Measurements from ENCODE around the gene DDX53. TPM values are rescaled to one million over a fixed set of nuclear protein-coding genes. Genes with fewer than 3 reads are reported as not detected.

DDX53 gene
- total and polyA plus RNA-seq, 3 donors from 2014 or later: 4.6 to 7.1 (median 5.3) TPM

DNA sequence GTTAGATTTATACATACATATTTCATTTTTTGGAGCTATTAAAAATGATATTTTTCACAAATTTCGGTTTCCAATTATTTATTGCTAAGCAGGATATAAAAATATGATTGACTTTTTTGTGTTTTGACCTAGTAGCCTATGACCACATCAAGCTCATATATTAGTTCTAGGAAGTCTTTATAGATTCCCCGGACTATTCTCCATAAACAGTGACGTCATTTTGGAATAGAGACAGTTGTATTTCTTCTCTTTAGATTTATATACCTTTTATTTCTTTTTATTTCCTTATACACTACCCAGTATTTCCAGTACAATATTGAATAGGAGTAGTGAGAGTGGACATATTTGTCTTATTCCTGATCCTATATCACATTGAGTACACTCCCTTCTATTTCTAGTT lies 31.8 kb downstream of the DDX53 start:
- Histone ChIP-seq H3K27ac (no peak overlapping the region), H3K9me3 (no peaks in the 10 kb centered on the region), H3K4me1 (no peaks in the 10 kb centered on the region), H3K4me3 (no peak overlapping the region), H3K36me3 (ENCODE audit: low read depth, missing control alignments) (no peaks in the 10 kb centered on the region), H3K27me3 (no peaks in the 10 kb centered on the region)
- TF ChIP-seq POLR2A (IDR thresholded peaks at IDR 0.05): no peak
- TF ChIP-seq, protein P1, sequence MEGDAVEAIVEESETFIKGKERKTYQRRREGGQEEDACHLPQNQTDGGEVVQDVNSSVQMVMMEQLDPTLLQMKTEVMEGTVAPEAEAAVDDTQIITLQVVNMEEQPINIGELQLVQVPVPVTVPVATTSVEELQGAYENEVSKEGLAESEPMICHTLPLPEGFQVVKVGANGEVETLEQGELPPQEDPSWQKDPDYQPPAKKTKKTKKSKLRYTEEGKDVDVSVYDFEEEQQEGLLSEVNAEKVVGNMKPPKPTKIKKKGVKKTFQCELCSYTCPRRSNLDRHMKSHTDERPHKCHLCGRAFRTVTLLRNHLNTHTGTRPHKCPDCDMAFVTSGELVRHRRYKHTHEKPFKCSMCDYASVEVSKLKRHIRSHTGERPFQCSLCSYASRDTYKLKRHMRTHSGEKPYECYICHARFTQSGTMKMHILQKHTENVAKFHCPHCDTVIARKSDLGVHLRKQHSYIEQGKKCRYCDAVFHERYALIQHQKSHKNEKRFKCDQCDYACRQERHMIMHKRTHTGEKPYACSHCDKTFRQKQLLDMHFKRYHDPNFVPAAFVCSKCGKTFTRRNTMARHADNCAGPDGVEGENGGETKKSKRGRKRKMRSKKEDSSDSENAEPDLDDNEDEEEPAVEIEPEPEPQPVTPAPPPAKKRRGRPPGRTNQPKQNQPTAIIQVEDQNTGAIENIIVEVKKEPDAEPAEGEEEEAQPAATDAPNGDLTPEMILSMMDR (IDR thresholded peaks at IDR 0.05): no peak
- intact Hi-C loops (cut with DNase I; ENCODE audit: low total_unique reads): no loop called here
- 54 to 97% methylated on average over 3 of the region's 3 CpGs for WGBS, 2 donors
- no peak for DNase-seq

GRCh38 chrX:23035493-23035892 lies 35.7 kb downstream of the DDX53 start:
- 58 to 93% methylated on average over 3 of the region's 3 CpGs for WGBS, 2 donors
- no peaks in the 10 kb centered on the region for H3K4me1 ChIP-seq

DNA sequence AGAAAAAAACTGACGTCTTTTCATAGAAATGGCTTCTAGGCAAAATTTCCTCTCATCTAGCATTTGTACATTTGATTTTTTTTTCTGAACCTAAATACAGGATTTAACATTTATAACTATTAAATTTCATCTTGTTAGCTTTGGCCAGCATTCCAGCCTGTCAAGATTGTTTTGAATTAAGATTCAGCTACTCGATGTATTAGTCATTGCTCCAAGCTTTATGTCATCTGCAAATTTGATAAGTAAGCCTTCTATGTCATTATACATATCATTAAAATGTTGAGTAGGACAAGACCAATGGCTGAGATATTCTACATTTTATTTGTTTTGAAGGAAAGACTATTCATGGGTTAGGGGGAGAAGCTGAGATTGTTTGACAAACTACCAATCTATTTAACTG lies 46.7 kb downstream of the DDX53 start:
- intact Hi-C loops (cut with DNase I; ENCODE audit: low total_unique reads): no loop called here
- H3K27ac ChIP-seq: no peak overlapping the region
- 93 to 96% methylated on average over 2 of the region's 2 CpGs for WGBS, 2 donors
- no peak for TF ChIP-seq POLR2A (IDR thresholded peaks at IDR 0.05)
- TF ChIP-seq, protein P1 (IDR thresholded peaks at IDR 0.05): no peak
- DNase-seq: no peak
- H3K4me3 ChIP-seq: no peak overlapping the region
- H3K4me1 ChIP-seq: no peaks in the 10 kb centered on the region
- no peaks in the 10 kb centered on the region for H3K27me3 ChIP-seq
- H3K9me3 ChIP-seq: no peaks in the 10 kb centered on the region
- H3K36me3 ChIP-seq (ENCODE audit: low read depth, missing control alignments): no peaks in the 10 kb centered on the region

More at GRCh38 chrX:23035493-23035892, 35.7 kb downstream of the DDX53 start:
- DNase-seq: no peak
- no peaks in the 10 kb centered on the region for H3K36me3 ChIP-seq (ENCODE audit: low read depth, missing control alignments)
- no peak overlapping the region for H3K4me3 ChIP-seq
- intact Hi-C loops (cut with DNase I; ENCODE audit: low total_unique reads): no loop called here
- H3K27me3 ChIP-seq: no peaks in the 10 kb centered on the region
- H3K27ac ChIP-seq: no peak overlapping the region
- no peak for TF ChIP-seq POLR2A (IDR thresholded peaks at IDR 0.05)
- TF ChIP-seq, protein P1 (IDR thresholded peaks at IDR 0.05): no peak
- H3K9me3 ChIP-seq: no peaks in the 10 kb centered on the region

GRCh38 chrX:23048806-23049573 lies 49.2 kb downstream of the DDX53 start:
- intact Hi-C loops (cut with DNase I; ENCODE audit: low total_unique reads): no loop called here
- DNase-seq: no peak
- H3K36me3 ChIP-seq (ENCODE audit: low read depth, missing control alignments): no peaks in the 10 kb centered on the region
- no peaks in the 10 kb centered on the region for H3K4me1 ChIP-seq
- WGBS, 2 donors: 66 to 78% methylated on average over 2 of the region's 2 CpGs
- H3K9me3 ChIP-seq: no peaks in the 10 kb centered on the region
- H3K27me3 ChIP-seq: no peaks in the 10 kb centered on the region
- TF ChIP-seq POLR2A (IDR thresholded peaks at IDR 0.05): no peak
- TF ChIP-seq, protein P1 (IDR thresholded peaks at IDR 0.05): no peak
- H3K27ac ChIP-seq: no peak overlapping the region
- no peak overlapping the region for H3K4me3 ChIP-seq

DNA sequence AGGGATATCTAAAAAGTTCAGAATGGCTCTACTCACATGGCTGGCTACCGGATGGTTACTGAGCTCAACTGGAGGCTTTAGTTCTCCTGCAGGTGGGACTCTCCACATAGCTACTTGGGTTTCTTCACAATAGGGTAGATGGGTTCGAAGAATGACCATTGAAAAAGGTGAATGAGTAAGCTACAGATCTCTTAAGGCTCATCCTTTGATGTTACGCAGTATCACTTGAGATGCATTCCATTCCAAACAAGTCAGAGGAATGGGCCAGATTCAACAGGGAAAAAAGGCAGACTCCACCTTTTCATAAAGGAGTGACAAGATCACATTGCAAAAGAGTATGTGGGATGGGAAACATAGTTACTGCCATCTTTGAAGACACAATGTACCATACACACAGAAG lies 52.6 kb downstream of the DDX53 start:
- no peaks in the 10 kb centered on the region for H3K9me3 ChIP-seq
- H3K4me1 ChIP-seq: no peaks in the 10 kb centered on the region
- no peak for DNase-seq
- H3K27ac ChIP-seq: no peak overlapping the region
- H3K27me3 ChIP-seq: no peaks in the 10 kb centered on the region
- TF ChIP-seq, protein P1 (IDR thresholded peaks at IDR 0.05): no peak
- TF ChIP-seq POLR2A (IDR thresholded peaks at IDR 0.05): no peak
- no peaks in the 10 kb centered on the region for H3K36me3 ChIP-seq (ENCODE audit: low read depth, missing control alignments)
- no peak overlapping the region for H3K4me3 ChIP-seq
- WGBS, 2 donors: 84 to 96% methylated on average over 3 of the region's 3 CpGs
- intact Hi-C loops (cut with DNase I; ENCODE audit: low total_unique reads): no loop called here
